NCI-H510A treated with DMSO at 0.1 percent for 48 hours (cell line): ENCODE results near the gene PSMC6.
A peak's percentile ranks its signal among the peaks of the same experiment; 100 is the strongest.

Experiments used
- DNase-seq: peaks from one replicate; lab custom pipeline; 2025; lab: John Stamatoyannopoulos, UW

The PSMC6 gene

DNA sequence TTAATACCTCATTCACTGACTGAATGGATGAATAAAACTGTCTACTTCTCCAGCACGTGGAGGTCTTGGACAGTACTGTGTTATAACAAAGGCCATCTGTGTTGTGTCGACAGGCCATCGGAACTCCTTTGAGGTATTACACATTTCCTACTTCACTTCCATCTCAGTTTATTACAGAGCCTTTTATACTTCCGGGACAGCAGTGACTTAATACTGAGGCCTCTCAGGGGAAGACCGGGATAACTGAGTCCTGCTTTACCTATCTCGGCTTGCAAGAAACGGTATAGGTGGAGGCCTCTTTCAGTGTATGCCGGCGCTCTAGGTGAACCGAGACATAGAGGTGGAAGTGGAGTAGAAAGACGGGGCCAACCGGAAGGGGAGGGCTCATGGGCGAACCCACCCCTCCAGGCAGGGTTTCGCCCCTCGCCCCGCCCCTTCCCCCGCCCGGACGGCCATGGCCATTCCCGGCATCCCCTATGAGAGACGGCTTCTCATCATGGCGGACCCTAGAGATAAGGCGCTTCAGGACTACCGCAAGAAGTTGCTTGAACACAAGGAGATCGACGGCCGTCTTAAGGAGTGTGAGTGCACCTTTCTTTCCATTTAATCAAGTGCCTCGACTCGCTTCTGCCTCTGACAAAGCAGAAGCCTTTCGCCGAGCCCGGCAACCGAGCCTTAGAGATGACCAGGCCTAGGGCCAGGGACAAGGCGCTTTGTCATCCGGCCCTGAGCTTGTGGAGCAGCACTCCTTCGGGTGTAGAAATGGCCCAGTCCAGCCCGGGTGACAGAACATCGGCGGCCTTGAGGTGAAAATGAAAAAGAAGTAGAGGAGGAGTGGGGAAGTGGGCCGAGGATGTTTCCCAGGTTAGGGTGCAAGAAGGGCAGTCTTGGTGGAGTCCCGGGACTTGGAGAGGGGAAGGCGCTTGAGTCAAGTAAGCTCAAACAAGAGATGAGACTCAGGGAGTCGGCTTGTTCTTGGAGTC, at the start of gene PSMC6:
TSS of gene PSMC6 (plus strand) at position 477 of the 983 bp plus-strand sequence. CDS start at position 497, 20 bp downstream.
- peak; percentile 88 for DNase-seq

DNA sequence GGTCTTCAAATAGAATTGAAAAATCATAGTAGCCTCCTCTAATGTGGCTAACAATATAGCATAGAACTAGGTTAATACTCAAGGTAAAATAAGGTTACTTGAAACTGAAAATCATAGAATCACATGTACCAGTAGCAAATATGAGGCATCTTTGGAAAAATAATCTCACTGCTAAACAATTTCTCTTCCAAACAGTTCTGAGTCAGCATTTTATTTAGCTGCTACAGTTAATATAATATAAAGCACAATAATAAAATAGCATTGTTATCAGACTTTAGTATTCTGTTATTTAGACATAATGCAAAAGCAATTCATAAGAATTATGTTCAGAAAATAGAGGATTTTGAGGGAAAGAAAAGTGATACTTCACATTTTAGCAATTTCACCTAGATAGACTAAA, 46.7 kb upstream of the PSMC6 start:
- DNase-seq = no peak

DNA sequence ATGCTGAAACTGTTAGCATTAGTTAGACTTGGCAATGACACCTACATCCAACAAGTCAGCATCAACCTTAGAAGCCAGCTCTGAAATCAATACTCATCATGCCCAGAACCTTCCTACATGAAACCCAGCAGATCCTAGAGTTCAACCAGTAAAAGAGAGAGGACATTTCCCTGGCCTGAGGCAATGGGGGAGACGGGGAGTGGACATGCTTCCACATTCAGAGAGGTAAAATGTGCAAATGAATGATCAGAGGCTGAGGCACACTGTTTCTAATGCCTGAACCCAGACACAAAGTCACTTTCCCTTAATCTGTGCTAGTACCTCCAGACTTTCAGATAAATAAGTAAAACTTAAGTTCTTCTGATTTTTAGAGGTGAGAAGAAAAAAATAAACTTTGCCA, 46.2 kb upstream of the PSMC6 start:
- DNase-seq = no peak

DNA sequence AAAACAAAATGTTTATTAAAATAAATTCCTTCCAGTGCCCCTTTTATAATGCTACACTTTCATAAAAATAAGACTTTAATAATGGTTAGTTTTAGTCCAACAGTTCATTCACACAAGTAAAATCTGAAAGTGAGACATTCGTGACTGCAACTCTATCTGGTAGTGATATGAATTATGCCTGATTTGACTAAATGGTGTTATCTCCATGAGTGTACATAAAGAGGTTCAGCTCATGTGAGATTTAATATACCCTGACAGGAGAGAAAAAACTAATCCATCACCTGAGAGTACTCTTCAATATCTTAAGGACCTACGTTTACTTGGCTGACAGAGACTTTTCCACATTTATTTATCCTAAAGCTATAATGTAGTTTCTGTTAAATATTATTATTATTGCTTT, 45.7 kb upstream of the PSMC6 start:
- no peak for DNase-seq

DNA sequence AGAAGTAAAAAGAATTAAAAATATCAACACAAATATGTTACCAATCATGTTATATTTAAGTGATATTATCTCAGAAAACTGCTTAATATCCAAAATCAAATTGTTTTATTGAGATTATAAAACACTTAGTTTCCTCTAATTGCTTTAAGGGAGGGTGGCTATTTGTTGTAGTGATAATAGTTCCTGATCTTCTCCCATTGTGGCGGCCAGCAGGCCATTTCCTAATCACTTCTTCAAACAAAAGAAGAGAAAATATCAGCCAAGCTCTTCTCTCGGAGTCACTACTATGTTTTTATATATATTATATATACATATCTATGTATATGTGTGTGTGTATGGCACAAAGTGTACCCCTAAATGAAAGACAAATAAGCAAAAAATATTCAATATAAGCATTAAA, 43.1 kb upstream of the PSMC6 start:
- DNase-seq = no peak

- no peak for DNase-seq
Observed at GRCh38 chr14:52678591-52678990, 28.4 kb upstream of the PSMC6 start.

- no peak for DNase-seq
Observed at GRCh38 chr14:52683985-52684520, 22.9 kb upstream of the PSMC6 start.

DNA sequence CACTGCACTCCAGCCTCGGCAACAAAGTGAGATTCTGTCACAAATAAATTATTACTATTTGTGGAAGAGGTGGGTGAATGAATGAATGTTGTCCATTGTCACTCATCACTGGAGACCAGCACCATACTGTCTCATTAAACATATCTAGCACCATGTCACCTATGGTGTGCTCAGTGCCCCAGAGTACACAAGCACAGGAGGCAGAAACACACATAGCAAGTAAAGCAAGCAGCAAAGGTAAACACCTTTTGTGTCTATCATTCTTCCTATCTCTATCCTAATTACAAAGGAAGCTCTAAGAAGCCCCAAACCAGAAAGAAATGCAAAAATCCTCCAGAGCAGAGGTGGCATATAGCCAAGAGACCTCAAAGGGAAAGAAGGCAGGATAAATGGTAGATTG, 20.8 kb upstream of the PSMC6 start:
- no peak for DNase-seq

DNA sequence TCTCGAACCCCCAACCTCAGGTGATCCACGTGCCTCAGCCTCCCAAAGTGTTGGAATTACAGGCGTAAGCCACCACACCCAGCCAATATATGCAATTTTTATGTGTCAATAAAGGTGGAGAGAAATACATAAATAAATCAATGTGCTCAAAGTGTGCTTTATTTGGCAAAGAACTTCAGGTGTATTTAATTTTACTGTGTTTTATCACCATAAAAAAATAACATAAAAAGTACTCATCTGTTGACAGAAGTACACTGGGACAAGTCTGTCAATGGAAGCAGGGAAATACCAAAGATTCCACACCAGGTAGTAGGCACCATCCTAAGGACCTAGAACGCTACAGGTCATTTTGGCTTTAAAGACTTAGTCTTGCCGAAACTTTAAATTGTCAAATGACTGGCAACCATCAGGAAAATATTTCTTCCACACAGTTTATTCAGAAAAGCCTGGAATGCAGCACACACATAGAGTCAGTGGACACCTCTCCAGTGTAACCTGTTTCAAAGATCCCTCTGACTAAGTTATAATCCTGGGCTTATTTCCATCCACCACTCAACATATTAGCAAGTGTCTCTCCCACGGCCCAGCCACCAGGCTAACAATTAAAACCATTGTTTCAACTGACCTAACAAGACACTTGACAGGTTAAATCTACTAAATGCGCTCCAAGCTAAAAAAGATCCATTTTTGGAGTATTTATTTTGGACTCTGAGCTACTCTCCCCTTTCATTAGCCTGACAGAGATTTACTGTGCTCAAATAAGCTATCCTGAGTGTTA, 15.8 kb upstream of the PSMC6 start:
- no peak for DNase-seq

GRCh38 chr14:52692248-52692962, 14.6 kb upstream of the PSMC6 start:
- no peak for DNase-seq

DNA sequence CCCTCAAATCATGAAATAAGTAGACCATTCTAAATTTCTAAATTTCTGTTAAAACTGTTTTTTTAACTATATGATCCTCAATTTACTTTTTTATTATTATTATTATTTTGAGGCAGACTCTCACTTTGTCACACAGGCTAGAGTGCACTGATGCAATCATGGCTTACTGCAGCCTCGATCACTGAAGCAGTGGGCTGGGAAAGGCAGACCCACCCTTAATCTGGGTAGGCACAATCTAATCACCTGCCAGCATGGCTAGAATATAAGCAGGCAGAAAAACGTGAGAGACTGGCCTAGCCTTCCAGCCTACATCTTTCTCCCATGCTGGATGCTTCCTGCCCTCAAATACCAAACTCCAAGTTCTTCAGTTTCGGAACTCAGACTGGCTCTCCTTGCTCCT, 14.0 kb upstream of the PSMC6 start:
- DNase-seq = no peak

GRCh38 chr14:52693532-52693931, 13.5 kb upstream of the PSMC6 start:
- no peak for DNase-seq

DNA sequence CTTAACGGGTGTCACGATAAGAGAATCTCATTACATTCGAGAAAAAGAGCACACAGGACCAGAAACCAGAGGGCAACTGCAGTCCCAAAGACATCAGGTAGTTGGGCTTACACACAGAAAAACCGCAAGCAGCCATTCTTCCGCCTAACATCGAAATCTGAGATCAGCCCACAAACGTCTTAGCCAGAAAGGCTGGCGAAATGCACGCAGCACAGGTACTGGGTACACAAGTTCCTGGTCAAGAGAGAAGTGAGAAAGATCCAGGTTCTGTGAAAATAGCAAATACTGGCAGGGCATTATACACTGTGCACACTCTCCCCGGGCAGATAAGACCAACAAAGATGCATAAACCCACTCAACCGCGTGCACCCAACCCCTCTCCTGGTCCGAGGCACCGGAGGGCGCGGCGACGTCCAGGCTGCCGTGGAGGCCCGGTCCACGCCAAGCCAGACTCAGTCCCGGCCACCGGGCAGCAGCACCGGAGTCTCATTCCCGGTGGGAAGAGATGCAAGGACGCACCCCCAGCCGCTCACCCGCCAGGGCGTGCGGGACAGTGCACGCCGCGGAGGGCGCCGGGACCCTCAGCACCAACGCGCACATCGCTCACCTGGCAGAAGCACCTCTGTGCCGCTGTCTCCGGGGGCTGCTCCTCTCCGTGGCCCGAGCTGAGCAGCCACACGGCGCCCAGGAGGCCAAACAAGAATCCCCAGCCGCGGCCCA, 12.1 kb upstream of the PSMC6 start:
- DNase-seq = peak; percentile 22

DNA sequence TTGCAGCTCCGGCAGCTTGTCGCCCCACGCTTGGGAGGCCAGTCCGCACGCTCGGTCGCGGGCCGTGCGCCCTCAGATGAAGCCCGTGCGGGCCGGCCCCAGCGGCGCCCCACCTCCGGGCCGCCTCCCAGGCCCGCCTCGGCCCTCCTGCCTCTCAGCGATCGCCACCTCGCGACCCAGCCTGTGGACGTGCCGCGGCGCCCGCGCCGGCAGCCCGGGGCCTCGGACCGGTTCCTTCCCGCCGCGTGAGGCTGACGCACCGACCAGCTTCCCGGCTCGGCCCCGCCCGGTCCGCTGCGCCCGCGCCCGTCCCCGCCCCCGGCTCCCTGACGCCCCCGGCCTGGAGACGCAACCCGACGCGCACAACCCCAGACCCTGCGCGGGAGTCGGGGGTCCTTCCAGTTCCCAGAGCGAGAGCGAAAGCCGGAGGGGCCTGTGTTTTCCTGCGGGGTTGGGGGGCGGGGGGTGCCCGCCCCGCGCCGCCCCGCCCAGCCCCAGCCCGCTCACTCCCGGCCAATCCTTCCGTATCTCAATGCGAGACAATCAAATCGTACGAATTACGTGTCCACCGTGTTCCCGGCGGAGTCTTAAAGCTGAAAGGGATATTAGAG, 11.4 kb upstream of the PSMC6 start, which contains the start of gene ERO1A:
TSS of gene ERO1A (minus strand) at position 78 of the 611 bp plus-strand sequence. CDS start at position 1, 77 bp downstream.
- DNase-seq = peak; percentile 63

DNA sequence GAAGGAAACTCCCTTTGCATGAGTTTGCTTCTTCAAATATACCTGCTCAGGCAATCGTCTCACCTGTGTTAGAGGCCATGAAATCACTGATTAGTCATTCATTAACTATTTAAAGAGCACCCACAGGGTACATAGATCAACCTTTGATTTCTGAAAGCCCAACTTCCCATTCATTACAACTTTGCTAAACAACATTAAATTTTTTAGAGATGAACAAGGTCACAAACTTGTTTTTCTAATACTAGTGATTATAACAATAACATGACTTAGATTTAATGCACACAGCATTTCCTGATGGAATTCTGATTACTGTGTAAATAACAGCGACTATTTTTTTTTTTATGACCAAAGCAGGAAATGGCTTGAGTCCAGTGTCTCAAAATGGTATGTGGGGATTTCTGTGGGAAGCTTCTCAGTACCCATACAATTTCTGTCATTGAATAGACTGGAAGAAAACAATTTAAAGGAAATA, 6.3 kb upstream of the PSMC6 start:
- no peak for DNase-seq

DNA sequence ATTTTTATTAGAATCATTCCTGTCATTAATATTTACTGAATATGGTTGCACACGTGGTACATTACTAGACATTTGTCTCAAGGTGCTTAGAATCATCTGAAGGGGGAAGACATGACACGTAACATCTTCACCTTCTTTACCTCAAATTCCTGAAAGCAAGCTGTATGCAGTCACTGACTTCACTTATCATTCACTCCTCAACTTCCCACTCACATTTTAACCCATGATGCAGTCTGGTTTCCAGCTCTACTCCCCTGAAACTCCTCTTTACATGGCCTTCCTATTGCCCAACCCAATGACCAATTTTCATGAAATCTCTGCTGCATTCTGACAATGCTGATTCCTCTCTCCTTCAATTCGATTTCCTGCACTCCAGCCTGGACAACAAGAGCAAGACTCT, 5.8 kb upstream of the PSMC6 start:
- no peak for DNase-seq

GRCh38 chr14:52703225-52703624, 3.8 kb upstream of the PSMC6 start:
- DNase-seq = no peak

DNA sequence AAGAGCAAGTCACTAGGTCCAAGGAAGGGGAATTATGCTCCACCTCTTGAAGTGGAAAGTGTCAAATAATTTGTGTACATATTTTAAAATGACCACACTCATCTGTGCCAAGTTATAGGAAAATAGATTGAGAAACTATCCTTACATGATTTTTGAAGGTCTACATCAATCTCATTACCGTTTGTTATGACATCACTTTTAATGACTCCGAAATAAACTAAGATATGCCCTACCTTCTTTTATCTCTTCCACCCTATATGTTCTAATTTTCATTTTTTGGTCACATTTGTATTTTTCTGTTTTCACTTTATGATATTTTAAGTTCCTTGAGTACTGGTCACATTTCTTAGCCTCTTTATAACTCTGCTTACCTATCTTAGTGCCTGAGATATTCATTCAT, 3.3 kb upstream of the PSMC6 start:
- no peak for DNase-seq

- no peak for DNase-seq
Observed at GRCh38 chr14:52706286-52706685, 714 bp upstream of the PSMC6 start.

DNA sequence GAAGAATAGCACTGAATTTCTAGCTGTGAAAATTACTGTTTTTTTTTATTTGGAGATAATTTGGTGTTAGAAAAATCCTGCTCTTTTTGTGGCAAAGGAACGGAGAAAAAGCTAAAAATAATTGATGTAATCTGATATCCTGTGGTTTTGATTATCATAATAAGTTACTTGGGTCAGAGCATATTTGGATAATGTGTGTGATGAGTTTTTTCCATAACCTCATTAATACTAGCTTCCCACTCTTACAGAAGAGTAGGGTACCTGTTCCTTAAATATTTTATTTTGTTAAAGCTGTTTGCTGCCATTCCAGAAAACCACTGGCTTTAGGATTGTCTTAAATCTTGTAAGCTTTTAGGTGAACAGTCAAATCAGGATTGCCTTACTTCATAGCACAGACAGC, 4.7 kb downstream of the PSMC6 start:
- no peak for DNase-seq

DNA sequence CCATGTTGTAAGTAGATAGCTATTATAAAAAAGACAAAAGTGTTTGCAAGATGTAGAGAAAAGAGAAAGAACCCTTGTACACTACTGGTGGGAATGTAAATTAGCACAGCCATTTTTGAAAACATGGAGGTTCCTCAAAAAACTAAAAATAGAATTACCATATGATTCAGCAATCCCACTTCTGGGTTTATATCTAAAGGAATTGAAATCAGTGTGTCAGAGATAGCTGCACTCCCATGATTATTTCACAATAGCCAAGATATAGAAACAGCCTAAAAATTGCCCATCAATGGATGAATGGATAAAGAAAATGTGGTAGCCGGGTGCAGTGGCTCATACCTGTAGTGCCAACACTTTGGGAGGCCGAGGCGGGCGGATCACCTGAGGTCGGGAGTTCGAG, 9.2 kb downstream of the PSMC6 start:
- DNase-seq = no peak
